GM18498 (cell line): ENCODE results near the gene SNTB2.
A peak's percentile ranks its signal among the peaks of the same experiment; 100 is the strongest.
"Not testable (repeated sequence)": the region's sequence is repeated elsewhere in the genome, so short reads cannot be mapped to it uniquely, and the experiment has no call there.

Experiments
- ATAC-seq: cut with Tn5 transposase; IDR thresholded peaks from one replicate; pipeline ENCODE4 v1.9.1; 2021; ENCODE audit warnings: mild to moderate bottlenecking, moderate library complexity; ENCODE audit not compliant: unreplicated experiment

The SNTB2 gene

DNA sequence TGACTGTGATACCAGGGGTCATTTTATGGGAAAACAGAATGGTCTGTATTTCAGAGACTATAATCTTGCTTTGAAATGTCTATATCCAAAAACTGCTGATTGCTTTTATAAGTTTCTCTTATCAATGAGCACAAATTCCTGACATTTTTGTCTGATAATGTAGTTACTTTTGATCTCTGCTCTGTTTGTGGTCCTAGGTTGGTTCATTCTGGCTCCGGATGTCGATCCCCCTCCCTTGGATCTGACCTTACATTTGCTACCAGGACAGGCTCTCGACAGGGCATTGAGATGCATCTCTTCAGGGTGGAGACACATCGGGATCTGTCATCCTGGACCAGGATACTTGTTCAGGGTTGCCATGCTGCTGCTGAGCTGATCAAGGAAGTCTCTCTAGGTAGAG, 96.9 kb downstream of the SNTB2 start:
- ATAC-seq = no peak

DNA sequence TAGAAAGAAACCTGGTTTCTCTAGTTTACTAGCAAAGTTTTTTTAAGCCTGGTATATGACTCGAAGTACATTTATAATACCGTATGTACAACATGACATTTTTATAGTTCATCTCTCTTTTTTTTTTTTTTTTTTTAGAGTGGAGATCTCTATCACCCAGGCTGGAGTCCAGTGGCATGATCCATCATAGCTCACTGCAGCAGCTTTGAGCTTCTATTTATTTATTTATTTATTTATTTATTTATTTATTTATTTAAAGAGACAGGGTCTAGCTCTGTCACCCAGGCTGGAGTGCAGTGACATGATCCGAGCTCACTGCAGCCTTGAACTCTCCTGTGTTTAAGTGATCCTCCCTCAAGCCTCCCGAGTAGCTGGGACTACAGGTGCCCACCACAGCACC, 98.3 kb downstream of the SNTB2 start:
- ATAC-seq = no peak

DNA sequence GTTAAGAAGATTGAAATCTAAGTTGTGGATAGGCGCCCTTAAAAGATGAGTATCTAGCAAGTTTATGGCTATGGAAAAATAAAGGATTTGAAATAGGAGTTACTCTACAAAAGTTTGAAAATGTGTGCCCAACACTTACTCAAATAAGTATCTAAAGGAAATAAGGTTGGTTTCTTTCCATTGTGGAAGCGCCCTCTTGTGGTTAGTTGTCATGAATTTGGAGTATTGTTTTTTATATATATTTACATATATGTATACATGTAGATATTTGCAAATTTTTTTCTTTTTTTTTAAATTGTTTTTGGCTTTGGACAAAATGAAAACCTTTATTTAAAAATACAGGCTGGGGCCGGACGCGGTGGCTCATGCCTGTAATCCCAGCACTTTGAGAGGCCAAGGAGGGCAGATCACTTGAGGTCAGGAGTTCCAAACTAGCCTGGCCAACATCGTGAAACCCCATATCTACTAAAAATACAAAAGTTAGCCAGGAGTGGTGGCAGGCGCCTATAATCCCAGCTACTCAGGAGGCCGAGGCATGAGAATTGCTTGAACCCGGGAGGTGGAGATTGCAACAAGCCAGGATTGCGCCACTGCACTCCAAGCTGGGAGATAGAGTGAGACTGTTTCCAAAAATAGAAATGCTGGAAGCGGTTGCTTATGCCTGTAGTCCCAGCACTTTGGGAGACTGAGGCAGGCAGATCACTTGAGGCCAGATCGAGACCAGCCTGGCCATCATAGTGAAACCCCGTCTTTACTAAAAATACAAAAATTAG, 100.2 kb downstream of the SNTB2 start:
- ATAC-seq = no peak

DNA sequence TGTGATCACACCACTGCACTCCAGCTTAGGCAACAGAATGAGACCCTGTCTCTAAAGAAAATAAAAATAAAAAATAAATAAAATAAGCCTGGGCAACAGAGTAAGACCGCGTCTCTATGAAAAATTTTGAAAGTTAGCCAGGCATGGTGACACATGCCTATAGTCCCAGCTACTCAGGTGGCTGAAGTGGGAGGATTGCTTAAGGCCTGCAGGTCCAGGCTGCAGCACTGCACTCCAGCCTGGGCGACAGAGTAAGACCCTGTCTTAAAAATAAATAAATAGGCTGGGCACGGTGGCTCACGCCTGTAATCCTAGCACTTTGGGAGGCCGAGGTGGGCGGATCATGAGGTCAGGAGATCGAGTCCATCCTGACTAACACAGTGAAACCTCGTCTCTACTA, 104.7 kb downstream of the SNTB2 start:
- not testable (repeated sequence) for ATAC-seq

DNA sequence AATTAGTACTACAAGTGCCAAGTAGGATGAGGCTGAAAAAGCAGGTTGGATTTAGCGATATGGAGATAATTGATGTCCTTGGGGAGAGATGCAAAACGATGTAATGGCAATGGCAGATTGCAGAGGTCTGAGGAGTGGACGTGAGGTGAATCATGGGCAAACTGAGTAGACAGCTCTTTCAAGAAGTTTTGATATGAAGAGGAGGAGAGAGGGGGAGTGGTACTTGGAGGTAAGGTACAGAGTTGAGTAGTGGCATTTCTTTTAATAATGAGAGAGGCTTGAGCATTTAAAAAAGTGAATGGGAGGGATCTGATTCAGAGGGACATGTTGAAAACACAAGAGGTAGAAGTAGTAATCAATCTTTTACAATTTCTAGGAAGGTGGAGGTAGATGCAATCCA, 106.4 kb downstream of the SNTB2 start:
- ATAC-seq = no peak

DNA sequence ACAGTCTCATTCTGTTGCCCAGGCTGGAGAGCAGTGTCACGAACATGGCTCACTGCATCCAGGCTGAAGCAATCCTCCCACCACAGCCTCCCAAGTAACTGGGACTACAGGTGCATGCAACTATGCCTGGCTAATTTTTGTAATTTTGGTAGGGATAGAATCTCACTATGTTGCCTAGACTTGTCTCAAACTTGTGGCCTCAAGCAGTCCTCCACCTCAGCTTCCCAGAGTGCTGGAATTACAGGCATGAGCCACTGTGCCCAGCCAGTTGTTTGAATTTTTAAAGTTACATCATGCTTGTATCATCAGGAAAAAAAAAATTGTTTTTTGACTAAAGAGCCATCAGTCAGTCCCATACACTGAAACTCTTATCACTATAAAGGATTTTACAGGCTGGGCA, 107.1 kb downstream of the SNTB2 start:
- no peak for ATAC-seq

DNA sequence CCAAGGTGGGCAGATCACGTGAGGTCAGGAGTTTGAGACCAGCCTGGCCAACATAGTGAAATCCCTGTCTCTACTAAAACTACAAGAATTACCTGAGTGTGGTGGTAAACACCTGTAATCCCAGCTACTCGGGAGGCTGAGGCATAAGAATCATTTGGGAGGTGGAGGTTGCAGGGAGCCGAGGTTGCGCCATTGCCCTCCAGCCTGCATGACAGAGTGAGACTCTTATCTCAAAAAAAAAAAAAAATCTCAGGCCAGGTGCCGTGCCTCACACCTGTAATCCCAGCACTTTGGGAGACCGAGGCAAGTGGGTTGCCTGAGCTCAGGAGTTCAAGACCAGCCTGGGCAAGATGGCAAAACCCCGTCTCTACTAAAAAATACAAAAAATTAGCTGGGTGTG, 109.8 kb downstream of the SNTB2 start:
- not testable (repeated sequence) for ATAC-seq

DNA sequence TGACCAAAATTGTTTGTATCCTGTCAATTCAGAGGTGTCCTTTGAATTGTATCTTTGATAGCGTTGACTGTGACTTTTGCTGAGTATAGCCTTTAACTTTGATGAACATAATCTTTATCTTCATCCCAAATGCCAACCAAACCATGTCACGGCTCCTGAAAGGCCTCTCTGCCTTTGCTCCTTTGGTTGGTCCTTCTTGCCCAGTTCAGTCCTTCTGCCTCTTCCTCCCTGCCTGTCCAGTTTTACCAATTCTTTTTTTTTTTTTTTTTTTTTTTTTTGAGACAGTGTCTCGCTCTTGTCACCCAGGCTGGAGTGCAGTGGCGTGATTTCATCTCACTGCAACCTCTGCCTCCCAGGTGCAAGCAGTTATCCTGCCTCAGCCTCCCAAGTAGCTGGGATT, 111.3 kb downstream of the SNTB2 start:
- no peak for ATAC-seq

DNA sequence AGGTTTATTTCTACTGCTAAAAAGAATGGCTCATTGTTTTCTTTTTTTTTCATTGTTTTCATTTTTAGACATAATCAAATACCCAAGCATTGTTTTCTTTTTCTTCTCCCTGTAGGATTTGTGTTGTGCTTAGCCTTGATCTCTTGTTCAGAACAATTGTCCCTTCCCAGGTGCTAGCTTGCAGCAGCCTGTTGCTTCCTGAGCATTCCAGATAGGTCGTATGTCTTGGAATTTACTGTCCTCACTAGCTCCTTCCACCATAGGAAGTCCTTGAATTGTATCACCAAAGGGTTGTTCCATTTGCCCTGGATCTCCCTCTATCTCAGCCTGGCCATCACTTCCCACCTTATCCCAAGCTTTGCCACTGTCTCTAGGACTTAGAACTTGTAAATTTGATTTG, 114.2 kb downstream of the SNTB2 start:
- ATAC-seq = no peak

DNA sequence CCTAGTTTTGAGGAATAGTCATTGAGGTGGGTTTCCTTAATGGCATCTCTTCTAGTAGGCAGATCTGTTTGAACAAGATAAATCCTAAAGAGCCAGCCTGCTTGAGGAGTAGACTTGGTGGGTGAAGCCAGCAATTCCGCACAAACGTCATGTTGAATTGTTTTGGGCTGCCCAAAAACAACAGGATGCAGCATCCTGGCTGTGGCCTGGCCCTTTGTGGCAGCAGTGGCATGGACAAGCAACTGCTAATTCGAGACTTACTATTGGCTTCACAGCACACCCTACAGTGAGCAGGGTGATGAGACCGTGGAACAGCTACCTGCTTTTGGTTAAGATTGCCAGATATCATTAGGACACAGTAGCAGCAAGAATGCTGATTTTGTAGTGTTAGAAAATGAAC, 114.9 kb downstream of the SNTB2 start:
- ATAC-seq = no peak

DNA sequence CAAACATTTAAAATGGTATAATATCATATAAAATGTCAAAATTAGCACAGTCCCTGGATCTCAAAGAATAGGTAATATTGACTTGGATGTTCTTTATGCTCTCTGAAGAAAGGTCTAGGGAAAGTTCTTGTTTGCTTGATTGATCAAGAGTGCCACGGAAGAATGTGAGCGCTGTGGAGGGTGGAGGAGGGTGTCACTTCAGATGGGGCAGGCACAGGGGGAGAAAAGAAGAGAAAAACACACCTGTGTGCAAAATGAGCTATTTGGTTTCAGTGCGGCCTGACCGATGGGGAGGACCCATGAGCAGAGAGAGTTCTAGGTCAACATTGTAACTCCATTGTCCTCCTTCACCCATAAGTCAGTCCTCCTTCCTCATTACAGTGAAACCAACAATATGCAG, 115.3 kb downstream of the SNTB2 start:
- ATAC-seq = no peak

DNA sequence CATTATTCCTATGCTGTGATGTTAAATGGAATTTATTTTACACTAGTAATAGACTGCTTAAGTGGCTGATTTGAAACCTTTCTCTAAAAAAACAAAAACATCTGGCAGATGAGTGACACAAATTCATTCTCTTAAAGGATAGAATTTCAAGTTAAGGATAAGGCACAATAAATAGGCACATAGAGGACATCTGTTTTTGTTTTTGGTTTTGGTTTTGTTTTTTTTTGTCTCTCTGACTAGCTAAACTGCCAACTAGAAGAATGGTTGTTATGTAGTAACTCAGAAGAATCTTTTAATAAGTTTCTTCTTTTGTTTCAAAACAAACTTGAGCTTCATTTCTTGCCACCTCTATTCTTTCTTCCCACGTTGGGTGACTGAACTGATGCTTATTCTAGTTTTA, 119.1 kb downstream of the SNTB2 start:
- ATAC-seq = no peak

DNA sequence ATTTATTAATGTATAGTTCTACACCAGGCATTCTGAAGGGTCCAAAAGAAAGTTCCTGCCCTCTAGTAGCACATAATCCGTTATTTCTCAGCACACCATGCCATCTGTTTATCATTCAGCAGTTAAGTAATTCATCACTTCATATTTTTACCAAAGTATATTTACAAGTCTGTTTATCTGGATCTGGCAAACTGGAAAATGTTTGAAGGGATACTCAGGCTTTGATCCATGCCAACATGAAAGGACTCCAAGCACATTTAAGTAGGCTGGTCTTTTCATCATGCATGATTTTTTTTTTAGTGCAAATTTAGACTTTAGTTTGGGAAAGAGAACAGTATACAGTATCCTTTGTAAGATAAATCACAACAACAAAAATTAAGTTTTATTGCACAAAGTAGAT, 120.1 kb downstream of the SNTB2 start:
- no peak for ATAC-seq

DNA sequence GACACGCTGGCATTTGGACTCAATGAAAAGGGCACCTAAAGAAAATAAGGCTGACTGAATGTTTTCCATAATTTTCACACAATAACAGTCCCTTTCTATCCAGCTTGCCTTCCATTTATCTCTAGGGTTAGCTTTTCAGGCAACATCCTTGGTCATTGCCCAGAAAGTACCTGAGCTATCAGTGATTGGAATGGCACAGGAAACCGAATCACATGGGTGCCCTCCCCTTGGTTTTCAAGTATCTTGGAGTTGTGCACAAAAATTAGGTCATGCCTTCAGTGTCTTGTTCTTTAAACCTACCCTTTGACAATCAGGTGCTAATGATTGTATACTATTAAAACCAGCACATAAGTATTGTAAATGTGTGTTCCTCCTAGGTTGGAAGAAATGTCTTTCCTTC, 120.9 kb downstream of the SNTB2 start:
- ATAC-seq = no peak

DNA sequence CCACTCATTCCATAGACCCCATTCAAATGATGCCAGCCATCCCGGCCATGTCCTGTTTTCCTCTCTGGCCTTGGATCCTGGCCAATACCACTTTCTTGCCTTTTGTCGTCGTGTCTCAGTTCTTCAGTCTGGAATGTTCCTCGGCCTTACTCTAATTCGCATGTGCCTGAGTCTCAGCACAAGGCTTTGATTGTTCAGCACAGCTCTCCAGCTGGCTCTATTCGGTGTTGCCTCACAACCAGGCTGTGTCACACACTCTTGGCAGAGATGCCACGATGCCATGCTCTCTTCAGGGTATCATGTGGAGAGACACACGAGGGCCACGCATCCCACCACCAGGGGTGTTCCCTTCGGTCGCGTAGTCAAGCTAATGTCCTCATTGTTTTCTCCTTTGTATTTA, 122.4 kb downstream of the SNTB2 start:
- ATAC-seq = no peak

DNA sequence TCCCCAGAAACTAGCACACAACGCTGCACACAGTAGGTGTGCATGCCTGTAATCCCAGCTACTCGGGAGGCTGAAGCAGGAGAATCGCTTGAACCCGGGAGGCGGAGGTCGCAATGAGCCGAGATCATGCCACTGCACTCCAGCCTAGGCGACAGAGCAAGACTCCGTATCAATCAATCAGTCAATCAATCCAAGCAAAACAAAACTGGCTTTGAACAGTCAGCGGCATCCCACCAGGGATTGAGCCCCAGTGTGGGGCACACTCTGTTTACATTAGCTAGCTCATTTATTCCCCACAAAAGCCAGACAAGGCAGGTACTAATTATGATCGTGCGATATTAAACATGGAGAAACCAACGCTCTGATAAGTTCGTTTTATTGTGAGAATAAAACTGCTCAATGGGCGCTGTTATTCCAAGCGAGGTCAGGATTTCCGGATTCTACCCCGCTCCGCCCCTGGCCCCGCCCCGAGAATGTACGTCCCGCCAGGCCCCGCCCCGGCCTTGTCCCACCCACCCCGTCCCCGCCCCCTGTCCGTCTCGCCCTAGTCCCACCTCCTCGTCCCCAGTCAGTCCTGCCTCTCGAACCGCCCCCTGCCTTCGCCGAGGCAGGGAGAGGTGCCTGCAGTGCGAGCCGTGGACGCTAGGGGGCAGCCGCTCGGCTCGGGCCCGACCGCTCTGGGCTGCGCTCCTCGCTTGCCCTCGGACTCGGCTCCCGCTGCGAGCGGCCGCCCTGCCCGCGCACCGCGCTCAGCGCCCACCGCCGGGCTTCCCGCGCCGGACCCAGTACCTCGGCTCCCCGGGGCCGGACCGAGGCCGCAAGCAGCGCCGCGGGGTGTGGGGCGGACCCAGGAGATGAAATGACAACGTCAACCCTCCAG, 123.9 kb downstream of the SNTB2 start, which contains the start of gene VPS4A:
VPS4A (plus strand) TSS at position 698 of the 880 bp plus-strand sequence; CDS start at position 860, 162 bp downstream.
- peak; percentile 94 for ATAC-seq

DNA sequence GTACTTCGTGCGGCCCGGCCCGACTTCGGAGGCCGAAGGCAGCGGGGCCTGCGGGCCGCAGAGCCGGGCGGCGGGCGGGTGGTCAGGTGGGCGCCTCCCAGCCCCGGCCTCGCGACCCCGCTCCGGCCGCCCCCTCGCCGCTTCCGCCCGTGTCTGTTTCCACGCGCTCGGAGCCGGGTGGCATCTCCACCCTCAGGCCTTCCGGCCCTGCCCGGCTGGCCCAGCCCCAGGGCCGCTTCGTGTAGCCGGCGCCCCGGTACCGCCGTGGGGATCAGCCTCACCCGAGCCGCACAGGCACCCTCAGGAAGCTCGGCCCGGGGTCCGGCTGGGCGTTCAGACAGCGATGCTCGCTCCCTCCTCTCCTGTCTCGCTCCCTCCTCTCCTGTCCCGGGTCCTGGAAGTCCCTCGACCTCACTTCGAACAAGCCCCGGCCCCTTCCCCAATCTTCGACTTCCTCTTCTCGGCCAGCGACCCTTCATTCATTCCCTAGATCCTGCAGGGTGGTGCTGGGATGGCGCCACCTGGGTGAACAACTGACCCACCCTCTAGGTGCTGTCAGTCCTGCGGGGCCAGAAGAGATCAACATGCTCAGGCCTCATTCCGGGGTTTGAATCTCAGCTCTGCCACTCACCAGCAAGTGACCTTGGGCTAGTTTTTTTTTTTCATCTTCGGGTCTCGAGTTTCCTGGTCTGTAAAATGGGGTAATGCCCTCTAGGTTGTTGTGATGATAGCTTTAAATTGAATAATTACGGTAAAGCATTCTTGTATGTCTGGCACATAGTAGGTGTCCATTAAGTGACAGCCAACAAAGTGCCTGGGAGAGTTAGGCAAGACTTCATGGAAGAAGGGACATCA, 124.8 kb downstream of the SNTB2 start:
- peak; percentile 55 for ATAC-seq

DNA sequence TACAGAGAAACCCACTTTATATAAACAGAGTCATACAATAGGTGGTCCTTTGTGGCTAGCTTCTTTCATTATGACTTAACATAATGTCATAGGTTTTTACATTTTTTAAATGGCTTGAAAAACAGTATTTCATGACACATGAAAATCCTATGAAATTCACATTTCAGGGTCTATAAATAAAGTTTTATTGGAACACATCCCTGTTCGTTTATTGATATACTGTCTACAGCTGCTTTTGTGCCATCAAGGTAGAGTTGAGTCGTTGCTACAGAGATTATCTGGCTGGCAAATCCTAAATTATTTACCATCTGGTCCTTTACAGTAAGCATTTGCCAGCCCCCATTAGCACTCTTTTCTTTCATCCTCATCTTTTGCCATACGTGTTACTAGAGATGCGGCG, 126.5 kb downstream of the SNTB2 start:
- no peak for ATAC-seq

DNA sequence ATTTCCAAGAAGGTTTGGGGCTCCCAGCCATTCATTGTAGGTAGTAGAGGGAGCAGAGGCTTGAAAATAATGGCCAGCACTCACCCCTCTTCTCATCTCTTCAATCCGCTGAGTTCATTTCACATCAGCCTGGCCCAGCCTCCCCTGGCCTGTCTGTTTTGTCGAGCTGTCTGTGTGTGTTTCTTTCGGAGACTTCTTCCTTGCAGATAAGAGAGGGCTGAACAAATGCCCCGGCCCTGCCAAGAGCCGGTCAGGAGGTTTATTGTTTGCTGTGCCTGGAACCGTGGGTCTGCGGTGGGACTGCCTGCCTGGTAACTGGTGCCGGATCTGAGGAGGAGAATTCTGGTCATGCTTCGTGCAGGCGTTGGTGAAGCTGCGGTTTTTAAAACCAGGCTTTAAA, 127.6 kb downstream of the SNTB2 start:
- ATAC-seq = no peak

DNA sequence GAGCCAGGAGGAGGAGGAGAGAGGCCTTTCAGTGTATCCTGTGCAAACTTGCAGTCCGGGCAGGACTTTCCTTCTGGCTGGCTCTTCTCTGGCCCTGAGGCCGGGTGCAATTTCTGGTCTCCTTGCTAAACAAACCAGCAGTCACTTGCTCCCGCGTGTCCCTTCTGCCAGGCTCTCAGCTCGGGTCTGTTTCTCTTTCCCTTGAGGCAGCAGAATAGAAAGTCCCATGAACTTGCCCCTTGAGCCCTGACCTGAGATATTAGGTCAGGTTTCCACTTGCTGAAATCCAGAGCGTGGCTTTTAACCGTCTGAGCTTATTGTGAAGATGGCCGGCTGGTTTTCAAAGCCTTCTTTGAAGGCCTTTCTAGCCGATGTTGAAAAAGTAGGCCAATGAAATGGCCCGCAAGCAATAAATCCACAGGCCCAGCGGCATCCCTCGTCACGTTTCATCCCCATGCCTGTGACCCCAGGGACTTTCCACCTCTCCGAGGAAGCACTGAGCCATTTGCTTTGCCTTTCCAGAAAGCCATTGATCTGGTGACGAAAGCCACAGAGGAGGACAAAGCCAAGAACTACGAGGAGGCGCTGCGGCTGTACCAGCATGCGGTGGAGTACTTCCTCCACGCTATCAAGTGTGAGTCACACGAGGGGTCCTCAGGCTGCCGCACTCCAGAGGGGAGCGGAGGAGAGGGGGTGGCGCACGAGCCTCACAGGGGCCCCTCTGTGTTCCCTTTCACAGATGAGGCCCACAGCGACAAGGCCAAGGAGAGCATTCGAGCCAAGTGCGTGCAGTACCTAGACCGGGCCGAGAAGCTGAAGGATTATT, 128.7 kb downstream of the SNTB2 start:
- no peak for ATAC-seq
